K562 (cell line): ENCODE results near the gene CSK. TPM values are rescaled to one million over a fixed set of nuclear protein-coding genes. Genes with fewer than 3 reads are reported as not detected.

Experiments used
- ATAC-seq: fragments of 200-7000 bp; cut with Tn5 transposase; 3 replicates; pipeline ENCODE4 v1.9.1; 2020; ENCODE audit warnings: moderate library complexity
- BruUV-seq: library from RNA; stranded (reverse); fragments of 400-500 nt; replicated peaks from 2 replicates; lab custom pipeline; 2021; lab: Mats Ljungman, UMichigan
- CTCF ChIA-PET: fragments of 300-600 bp; formaldehyde crosslinking; extraction: SDS; loops from one replicate; lab custom pipeline; 2021; ENCODE audit warnings: low intra/inter-chr PET ratio; lab: Yijun Ruan, JAX
- POLR2A ChIA-PET: fragments of 300-600, 350-650 bp; sonication (Branson Sonifier 250); formaldehyde crosslinking; extraction: SDS; loops from one replicate; lab custom pipeline; 2021; ENCODE audit warnings: antibody characterized with exemption, inconsistent platforms; lab: Yijun Ruan, JAX
- DNase-seq, 4 experiments: peaks; one replicate each; pipeline versions ENCODE4 v3.0.0 to v3.0.0-alpha.2; 2011 to 2018; ENCODE audit warnings: low spot score in 3 of 4, mixed read lengths in 3 of 4; ENCODE audit errors: extremely low read depth in 1 of 4
- FAIRE-seq: peaks from 2 replicates; lab custom pipeline; 2011; peaks lifted over from hg19 to GRCh38; lab: Jason Lieb, UNC
- H2AFZ ChIP-seq: 2 replicates; pipeline ENCODE4 v1.6.0; 2011; ENCODE audit warnings: low read depth, low read length, control low read depth, inconsistent platforms
- H3K27ac ChIP-seq: fragments of 200-600 bp; 3 replicates; pipeline ENCODE4 v1.8.0; 2011; ENCODE audit warnings: low read depth, mild to moderate bottlenecking, control low read depth, inconsistent platforms, low read length, moderate library complexity, mixed read lengths; ENCODE audit errors: extremely low read depth
- H3K27me3 ChIP-seq, 2 experiments: fragments of 300-600 bp in 1 of 2; 2 replicates in 1 of 2; 3 replicates in 1 of 2; pipeline versions ENCODE4 v1.6.0 to v1.8.0; 2011; ENCODE audit warnings: inconsistent platforms in 2 of 2, low read length in 2 of 2, mild to moderate bottlenecking in 1 of 2, mixed read lengths in 1 of 2, moderate library complexity in 1 of 2; ENCODE audit not compliant: control insufficient read depth in 2 of 2, insufficient read depth in 2 of 2
- H3K36me3 ChIP-seq: fragments of 300-600 bp; 3 replicates; pipeline ENCODE4 v1.8.0; 2011; ENCODE audit warnings: mild to moderate bottlenecking, low read length, inconsistent platforms; ENCODE audit not compliant: control insufficient read depth, insufficient read depth
- H3K4me1 ChIP-seq, 2 experiments: fragments of 200-600 bp in 1 of 2; replicated peaks in 1 of 2; 2 replicates in 1 of 2; 3 replicates in 1 of 2; pipeline versions ENCODE4 v1.5.1 to v1.8.0; 2011; ENCODE audit warnings: inconsistent platforms in 2 of 2, low read length in 2 of 2, mild to moderate bottlenecking in 1 of 2, mixed read lengths in 1 of 2, moderate library complexity in 1 of 2; ENCODE audit not compliant: control insufficient read depth in 2 of 2, insufficient read depth in 2 of 2
- H3K4me2 ChIP-seq: 2 replicates; pipeline ENCODE4 v1.6.1; 2011; ENCODE audit warnings: low read length, control low read depth, inconsistent platforms, mixed read lengths; ENCODE audit not compliant: insufficient read depth
- H3K4me3 ChIP-seq: fragments of 200-600 bp; sonication (generic), shearing (Covaris generic); 2 replicates; pipeline ENCODE4 v1.5.1; 2016; ENCODE audit warnings: control low read depth, inconsistent platforms
- H3K79me2 ChIP-seq: fragments of 200-600 bp; 3 replicates; pipeline ENCODE4 v1.8.0; 2011; ENCODE audit warnings: low read length, inconsistent platforms; ENCODE audit not compliant: control insufficient read depth, insufficient read depth
- H3K9ac ChIP-seq, 2 experiments: 2 replicates each; pipeline versions ENCODE4 v1.6.0 to v1.6.1; 2011; ENCODE audit warnings: low read depth in 2 of 2, low read length in 2 of 2, control low read depth in 1 of 2, inconsistent platforms in 1 of 2, mild to moderate bottlenecking in 1 of 2, mixed read lengths in 1 of 2; ENCODE audit not compliant: insufficient read depth in 1 of 2
- H3K9me1 ChIP-seq: one replicate; pipeline ENCODE4 v1.6.0; 2011; ENCODE audit warnings: inconsistent platforms, mild to moderate bottlenecking, low read length, moderate library complexity; ENCODE audit not compliant: control insufficient read depth, insufficient read depth
- H3K9me3 ChIP-seq: replicated peaks from 2 replicates; pipeline ENCODE4 v1.5.1; 2011; ENCODE audit warnings: low read depth, low read length, inconsistent platforms; ENCODE audit not compliant: control insufficient read depth, insufficient read depth
- H4K20me1 ChIP-seq: replicated peaks from 2 replicates; pipeline ENCODE4 v1.6.1; 2011; ENCODE audit warnings: low read length, inconsistent platforms, mixed read lengths; ENCODE audit not compliant: control insufficient read depth, insufficient read depth
- ARID1B ChIP-seq: fragments of 450-650 bp; IDR thresholded peaks from 2 replicates; pipeline ENCODE4 v1.6.1; 2016; ENCODE audit warnings: antibody characterized with exemption, mild to moderate bottlenecking, inconsistent platforms
- C11orf30 ChIP-seq: fragments of 450-650 bp; IDR thresholded peaks from 2 replicates; pipeline ENCODE4 v1.6.1; 2016; ENCODE audit warnings: low read depth, mild to moderate bottlenecking
- CEBPG ChIP-seq, 3 experiments: fragments of 200-800 bp in 1 of 3; sonication (Bioruptor generic) in 1 of 3; sonication (generic) in 1 of 3; formaldehyde crosslinking in 1 of 3; IDR thresholded peaks in 2 of 3; conservative IDR thresholded peaks in 1 of 3; 2 replicates each; pipeline versions ENCODE4 v1.6.1 to v1.8.0; 2016 to 2022; ENCODE audit warnings: missing compliant biosample characterization in 2 of 3, missing genetic modification characterization in 2 of 3, mild to moderate bottlenecking in 1 of 3, missing genetic modification reagents in 1 of 3
- MCM3 ChIP-seq: fragments of 450-650 bp; IDR thresholded peaks from 2 replicates; pipeline ENCODE4 v1.6.1; 2016
- SIN3A ChIP-seq, 2 experiments: fragments of 150-350 bp in 1 of 2; IDR thresholded peaks; 2 replicates each; pipeline ENCODE4 v1.6.1; 2011 to 2016; ENCODE audit warnings: borderline replicate concordance in 2 of 2, low read depth in 2 of 2, low read length in 2 of 2, mild to moderate bottlenecking in 2 of 2, moderate library complexity in 2 of 2; ENCODE audit not compliant: control insufficient read depth in 1 of 2
- WGBS: fragments of 100-300 bp; shearing (Covaris generic); methylation state at CpG from one replicate; pipeline ENCODE4 v1.1.6; 2016; ENCODE audit warnings: low coverage, mixed read lengths; ENCODE audit not compliant: insufficient coverage; ENCODE audit errors: missing lambda C conversion rate; 5-methylcytosine and 5-hydroxymethylcytosine counted together
- in situ Hi-C: fragments of 300-500 bp; cut with MboI; formaldehyde crosslinking; loops from 4 replicates; pipeline ENCODE4 v1.15.0; 2018; ENCODE audit warnings: inconsistent platforms, mixed read lengths
- intact Hi-C: fragments of 100-400 bp; cut with micrococcal nuclease; formaldehyde crosslinking; loops from 2 replicates; pipeline ENCODE4 v1.14.2; 2022
- polyA plus RNA-seq, 8 experiments: library from polyadenylated mRNA; depleted of rRNA in 4 of 8; stranded (reverse) in 5 of 8; unstranded in 3 of 8; fragments of >200 nt; fragmentation: Nextera tagmentation in 2 of 8; fragmentation: Illumina TruSeq in 1 of 8; extraction: Ambion mirVana in 2 of 8; extraction: Trizol in 1 of 8; gene quantifications; 2 replicates each; pipeline versions ENCODE4 v1.2.1 to v1.2.3, GENCODE V29; 2011 to 2014; ENCODE audit warnings: inconsistent platforms in 1 of 8, missing spikeins in 1 of 8
- total RNA-seq, 7 experiments: library from RNA; depleted of rRNA in 6 of 7; stranded (reverse); fragments of >200 nt in 6 of 7; fragmentation: Illumina TruSeq in 2 of 7; extraction: Trizol in 2 of 7; gene quantifications; 2 replicates each; pipeline versions ENCODE4 v1.2.1 to v1.2.3, GENCODE V29; 2011 to 2021; ENCODE audit warnings: low replicate concordance in 1 of 7
- TF ChIP-seq, protein P1 (sequence below): sonication (generic); formaldehyde crosslinking; IDR thresholded peaks from 2 replicates; pipeline ENCODE4 v1.9.0; 2022; ENCODE audit warnings: mild to moderate bottlenecking, missing genetic modification reagents

CSK gene
- total and polyA plus RNA-seq, 9 of the 15 experiments (the other 6 are each of a cell fraction or from before 2014, with no cell fraction given): 1.5 to 112 (median 22.5) TPM

DNA sequence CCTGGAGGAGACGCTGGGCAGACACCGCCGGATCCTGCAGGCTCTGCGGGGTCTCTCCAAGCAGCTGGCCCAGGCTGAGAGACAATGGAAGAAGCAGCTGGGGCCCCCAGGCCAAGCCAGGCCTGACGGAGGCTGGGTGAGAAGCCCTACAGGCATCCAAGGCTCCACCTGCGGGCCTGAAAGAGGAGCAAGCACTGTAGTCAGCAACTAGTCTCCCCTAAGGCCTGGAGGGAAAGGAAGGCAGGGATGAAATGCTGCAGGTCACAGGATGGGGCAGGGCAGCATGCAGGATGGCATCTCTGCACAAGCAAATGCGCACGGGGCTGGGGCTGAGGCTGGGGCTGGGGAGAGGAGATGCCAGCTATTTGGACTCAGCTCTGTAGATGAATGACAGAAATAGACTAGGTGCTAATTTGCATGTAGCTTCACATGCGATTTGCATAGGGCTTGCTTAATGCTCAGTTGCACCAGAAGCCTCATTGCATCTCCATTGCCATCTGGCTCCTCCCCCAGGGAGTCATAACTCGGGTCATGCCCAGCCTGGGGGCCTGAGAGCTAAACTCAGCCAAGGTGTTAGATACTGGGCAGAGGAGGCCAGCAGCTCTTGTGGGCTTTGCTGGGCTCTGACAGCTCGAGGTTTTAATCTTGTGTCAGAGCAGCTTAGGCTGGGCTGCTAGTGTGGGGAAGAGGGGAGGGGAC lies 39.4 kb downstream of the CSK start:
- ChIA-PET POLR2A (no interaction called here), CTCF (no interaction called here)
- H3K27ac ChIP-seq: no peak overlapping the region
- FAIRE-seq (no peak), DNase-seq (no peak), ATAC-seq (no peak)
- no peaks in the 10 kb centered on the region for H4K20me1 ChIP-seq
- TF ChIP-seq, protein P1, sequence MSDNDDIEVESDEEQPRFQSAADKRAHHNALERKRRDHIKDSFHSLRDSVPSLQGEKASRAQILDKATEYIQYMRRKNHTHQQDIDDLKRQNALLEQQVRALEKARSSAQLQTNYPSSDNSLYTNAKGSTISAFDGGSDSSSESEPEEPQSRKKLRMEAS: 0 out of 2 replicates have a peak, but pooled peaks have one; percentile 12
- TF ChIP-seq SIN3A (IDR thresholded peaks at IDR 0.05; ENCODE audit: borderline replicate concordance in 2 of 2, control insufficient read depth in 1 of 2, low read depth in 2 of 2, low read length in 2 of 2) (no peak), ARID1B (no peak), CEBPG (CRISPR knock-in tag; IDR thresholded peaks at IDR 0.05) (0 out of 2 replicates have a peak, but pooled peaks have one; percentile 52), CEBPG (tag; conservative IDR thresholded peaks at IDR 0.05 in 1 of 2, IDR thresholded peaks at IDR 0.05 in 1 of 2) (no peak), MCM3 (no peak), C11orf30 (no peak)
- peaks cover 6 to 21% of the 10 kb centered on the region in 2 experiments; a peak in 3 of 5 replicates for H3K4me1 ChIP-seq
- in situ Hi-C loops: no loop called here
- intact Hi-C loops: no loop called here
- 0 out of 4 replicates have a peak overlapping the region, but pooled peaks of 1 of the 2 experiments have one; percentile 12 for H3K9ac ChIP-seq
- H2AFZ ChIP-seq: no peak overlapping the region
- no peaks in the 10 kb centered on the region for H3K9me3 ChIP-seq
- H3K36me3 ChIP-seq: no peaks in the 10 kb centered on the region
- H3K79me2 ChIP-seq: no peaks in the 10 kb centered on the region
- H3K4me2 ChIP-seq: no peak overlapping the region
- H3K9me1 ChIP-seq: no peaks in the 10 kb centered on the region
- peaks cover 3 to 23% of the 10 kb centered on the region in 2 experiments; a peak in 4 of 5 replicates for H3K27me3 ChIP-seq
- whole genome bisulfite sequencing: 14% methylated on average over 11 of the region's 11 CpGs
- no peak overlapping the region for H3K4me3 ChIP-seq
- no TSS peak for BruUV-seq
